Kidney (tissue), 14 donors: ENCODE results near the gene RFPL3. TPM values are rescaled to one million over a fixed set of nuclear protein-coding genes. Genes with fewer than 3 reads are reported as not detected.

Experiments
- DNase-seq, 5 donors: peaks; one replicate each; pipeline ENCODE4 v3.0.0-alpha.2; 2013 to 2020
- FAIRE-seq: peaks from 2 replicates; lab custom pipeline; 2012; peaks lifted over from hg19 to GRCh38; lab: Jason Lieb, UNC
- H3K27ac ChIP-seq, 2 donors: one replicate each; pipeline ENCODE4 v1.7.0; 2013; ENCODE audit warnings: low read depth in 2 of 2, low read length in 2 of 2, inconsistent platforms in 1 of 2
- H3K27me3 ChIP-seq: one replicate; pipeline ENCODE4 v1.7.1; 2013; ENCODE audit warnings: low read length, inconsistent platforms; ENCODE audit not compliant: control insufficient read depth, insufficient read depth
- H3K36me3 ChIP-seq, 3 donors: one replicate each; pipeline versions ENCODE4 v1.7.0 to v1.7.1; 2013; ENCODE audit warnings: low read length in 3 of 3, control low read depth in 1 of 3, inconsistent platforms in 1 of 3; ENCODE audit not compliant: insufficient read depth in 3 of 3, control insufficient read depth in 2 of 3
- H3K4me1 ChIP-seq, 3 donors: one replicate each; pipeline versions ENCODE4 v1.7.0 to v1.7.1; 2013; ENCODE audit warnings: low read length in 3 of 3, inconsistent platforms in 1 of 3, low read depth in 1 of 3; ENCODE audit not compliant: control insufficient read depth in 2 of 3, insufficient read depth in 2 of 3
- H3K4me3 ChIP-seq, 3 donors: one replicate each; pipeline versions ENCODE4 v1.7.0 to v1.8.1; 2013; ENCODE audit warnings: low read length in 3 of 3, control low read depth in 1 of 3, inconsistent platforms in 1 of 3
- H3K9ac ChIP-seq, 3 donors: one replicate each; pipeline versions ENCODE4 v1.7.0 to v1.7.1; 2013; ENCODE audit warnings: low read length in 3 of 3, control low read depth in 1 of 3, inconsistent platforms in 1 of 3
- H3K9me3 ChIP-seq, 3 donors: one replicate each; pipeline versions ENCODE4 v1.7.0 to v1.7.1; 2013; ENCODE audit warnings: low read length in 3 of 3, control low read depth in 1 of 3, inconsistent platforms in 1 of 3; ENCODE audit not compliant: control insufficient read depth in 2 of 3, insufficient read depth in 1 of 3
- CTCF ChIP-seq: IDR thresholded peaks from 3 replicates; pipeline ENCODE4 v1.5.1; 2012; ENCODE audit warnings: mild to moderate bottlenecking, moderate library complexity, borderline replicate concordance; ENCODE audit not compliant: insufficient read depth; ENCODE audit errors: extremely low read depth
- intact Hi-C: fragments of 100-400 bp; cut with DNase I; formaldehyde crosslinking; loops from one replicate; pipeline ENCODE4 v1.11.1; 2022
- polyA plus RNA-seq: library from polyadenylated mRNA; stranded (reverse); fragments of 350-450 nt; fragmentation: Illumina TruSeq; extraction: RNeasy Lipid Tissue Mini Kit (QIAGEN cat#74804); gene quantifications from one replicate; pipeline ENCODE4 v1.2.3, GENCODE V29; 2014; ENCODE audit warnings: low read depth, low replicate concordance; ENCODE audit not compliant: insufficient read depth
- total RNA-seq: library from RNA; stranded (reverse); fragmentation: NEBNext Ultra II Directional; extraction: Animal tissue kit (Norgen Biotek cat#: 25700); gene quantifications from one replicate; pipeline ENCODE4 v1.2.1, GENCODE V29; 2021
- donor health status: control.
- donor health status: control.
- donor health status: control.
- donor health status: control.
- donor health status: control.
- donor health status: DM: yes; HTN: yes; CAD: no.
- donor health status: Normal renal cell carcinoma (clear cell type).

Gene RFPL3
- total and polyA plus RNA-seq, 2 donors from 2014 or later = not detected

GRCh38 chr22:32396255-32396654 lies 38.6 kb downstream of the RFPL3 start:
- Histone ChIP-seq H3K27me3 (no peaks in the 10 kb centered on the region), H3K9me3 (no peaks in the 10 kb centered on the region), H3K4me1 (no peaks in the 10 kb centered on the region), H3K4me3 (no peak overlapping the region), H3K27ac (no peak overlapping the region), H3K9ac (no peak overlapping the region), H3K36me3 (peaks cover 21 to 75% (median 53%) of the 10 kb centered on the region in 3 donors)
- intact Hi-C loops = no loop called here
- no peak for DNase-seq
- no peak for FAIRE-seq
- TF ChIP-seq CTCF = no peak

- DNase-seq = no peak
- H3K27me3 ChIP-seq = no peaks in the 10 kb centered on the region
- no peak for TF ChIP-seq CTCF
- no peaks in the 10 kb centered on the region for H3K9me3 ChIP-seq
- H3K27ac ChIP-seq = no peak overlapping the region
- intact Hi-C loops = no loop called here
- no peak overlapping the region for H3K9ac ChIP-seq
- FAIRE-seq = no peak
- H3K4me3 ChIP-seq = no peak overlapping the region
- H3K36me3 ChIP-seq = peaks cover 25 to 80% (median 57%) of the 10 kb centered on the region in 3 donors
- no peaks in the 10 kb centered on the region for H3K4me1 ChIP-seq
Observed at GRCh38 chr22:32396746-32397145, 39.1 kb downstream of the RFPL3 start.

- intact Hi-C loops = no loop called here
- FAIRE-seq = no peak
Observed at GRCh38 chr22:32401486-32401885, 43.8 kb downstream of the RFPL3 start.

More at GRCh38 chr22:32401486-32401885, 43.8 kb downstream of the RFPL3 start:
- H3K9me3 ChIP-seq = no peaks in the 10 kb centered on the region
- H3K27me3 ChIP-seq = no peaks in the 10 kb centered on the region
- no peak for DNase-seq
- H3K4me1 ChIP-seq = no peaks in the 10 kb centered on the region
- no peak overlapping the region for H3K4me3 ChIP-seq
- no peak for TF ChIP-seq CTCF
- no peak overlapping the region for H3K27ac ChIP-seq
- H3K9ac ChIP-seq = no peak overlapping the region
- H3K36me3 ChIP-seq = peaks cover 17 to 59% (median 43%) of the 10 kb centered on the region in 3 donors
